ENCODE results near the gene RNF43. TPM values are rescaled to one million over a fixed set of nuclear protein-coding genes. Genes with fewer than 3 reads are reported as not detected.

Gene RNF43
- total RNA-seq, 1 experiment from 2014 or later, result 0.04 TPM

- no peaks in the 10 kb centered on the region for H3K9me3 ChIP-seq (ENCODE audit: low read depth, low read length, poor library complexity, severe bottlenecking)
- CTCF ChIA-PET, result no interaction called here
- BruUV-seq (replicated peaks), result no TSS peak
- no peak for DNase-seq (ENCODE audit: low spot score)
- TF ChIP-seq EZH2 (IDR thresholded peaks at IDR 0.05; ENCODE audit: borderline replicate concordance, low read depth, low read length, poor library complexity, severe bottlenecking) (no peak), CTCF (conservative IDR thresholded peaks at IDR 0.05; ENCODE audit: low read depth, low read length) (no peak)
- H3K4me3 ChIP-seq (ENCODE audit: low read depth, low read length, poor library complexity, severe bottlenecking), result no peak overlapping the region
- intact Hi-C loops (cut with micrococcal nuclease; ENCODE audit: unreplicated experiment), result no loop called here
- H3K27ac ChIP-seq (ENCODE audit: low read depth, low read length, poor library complexity, severe bottlenecking), result no peak overlapping the region
- no peaks in the 10 kb centered on the region for H3K4me1 ChIP-seq (ENCODE audit: insufficient read depth, low read length, poor library complexity, severe bottlenecking)
- no peaks in the 10 kb centered on the region for H3K36me3 ChIP-seq (ENCODE audit: insufficient read depth, low read length, poor library complexity, severe bottlenecking)
- H3K27me3 ChIP-seq (replicated peaks; ENCODE audit: insufficient read depth, low read depth, low read length, poor library complexity), result peaks cover 6% of the 10 kb centered on the region
- POLR2A ChIA-PET (ENCODE audit: low non-redundant PET), result no interaction called here
These were observed 46.6 kb downstream of the RNF43 start for GRCh38 chr17:58370716-58371115.

GRCh38 chr17:58370309-58370708 lies 47.0 kb downstream of the RNF43 start:
- no peak for TF ChIP-seq EZH2 (IDR thresholded peaks at IDR 0.05; ENCODE audit: borderline replicate concordance, low read depth, low read length, poor library complexity, severe bottlenecking)
- no peak for TF ChIP-seq CTCF (conservative IDR thresholded peaks at IDR 0.05; ENCODE audit: low read depth, low read length)
- CTCF ChIA-PET, result no interaction called here

GRCh38 chr17:58369214-58370031 lies 47.9 kb downstream of the RNF43 start:
- Histone ChIP-seq H3K27ac (ENCODE audit: low read depth, low read length, poor library complexity, severe bottlenecking) (no peak overlapping the region), H3K4me1 (ENCODE audit: insufficient read depth, low read length, poor library complexity, severe bottlenecking) (no peaks in the 10 kb centered on the region), H3K36me3 (ENCODE audit: insufficient read depth, low read length, poor library complexity, severe bottlenecking) (no peaks in the 10 kb centered on the region), H3K4me3 (ENCODE audit: low read depth, low read length, poor library complexity, severe bottlenecking) (no peak overlapping the region), H3K9me3 (ENCODE audit: low read depth, low read length, poor library complexity, severe bottlenecking) (no peaks in the 10 kb centered on the region), H3K27me3 (replicated peaks; ENCODE audit: insufficient read depth, low read depth, low read length, poor library complexity) (peaks cover 6% of the 10 kb centered on the region)
- TF ChIP-seq EZH2 (IDR thresholded peaks at IDR 0.05; ENCODE audit: borderline replicate concordance, low read depth, low read length, poor library complexity, severe bottlenecking), result no peak
- TF ChIP-seq CTCF (conservative IDR thresholded peaks at IDR 0.05; ENCODE audit: low read depth, low read length), result no peak
- BruUV-seq (replicated peaks), result no TSS peak
- ChIA-PET CTCF (no interaction called here), POLR2A (ENCODE audit: low non-redundant PET) (no interaction called here)
- intact Hi-C loops (cut with micrococcal nuclease; ENCODE audit: unreplicated experiment), result no loop called here
- DNase-seq (ENCODE audit: low spot score), result no peak

More at GRCh38 chr17:58370309-58370708, 47.0 kb downstream of the RNF43 start:
- POLR2A ChIA-PET (ENCODE audit: low non-redundant PET), result no interaction called here
- Histone ChIP-seq H3K27me3 (replicated peaks; ENCODE audit: insufficient read depth, low read depth, low read length, poor library complexity) (peaks cover 6% of the 10 kb centered on the region), H3K4me1 (ENCODE audit: insufficient read depth, low read length, poor library complexity, severe bottlenecking) (no peaks in the 10 kb centered on the region), H3K9me3 (ENCODE audit: low read depth, low read length, poor library complexity, severe bottlenecking) (no peaks in the 10 kb centered on the region), H3K36me3 (ENCODE audit: insufficient read depth, low read length, poor library complexity, severe bottlenecking) (no peaks in the 10 kb centered on the region), H3K27ac (ENCODE audit: low read depth, low read length, poor library complexity, severe bottlenecking) (no peak overlapping the region), H3K4me3 (ENCODE audit: low read depth, low read length, poor library complexity, severe bottlenecking) (no peak overlapping the region)
- no peak for DNase-seq (ENCODE audit: low spot score)
- BruUV-seq (replicated peaks), result no TSS peak
- intact Hi-C loops (cut with micrococcal nuclease; ENCODE audit: unreplicated experiment), result no loop called here
